Measurements from ENCODE around the gene TCERG1L.

DNA sequence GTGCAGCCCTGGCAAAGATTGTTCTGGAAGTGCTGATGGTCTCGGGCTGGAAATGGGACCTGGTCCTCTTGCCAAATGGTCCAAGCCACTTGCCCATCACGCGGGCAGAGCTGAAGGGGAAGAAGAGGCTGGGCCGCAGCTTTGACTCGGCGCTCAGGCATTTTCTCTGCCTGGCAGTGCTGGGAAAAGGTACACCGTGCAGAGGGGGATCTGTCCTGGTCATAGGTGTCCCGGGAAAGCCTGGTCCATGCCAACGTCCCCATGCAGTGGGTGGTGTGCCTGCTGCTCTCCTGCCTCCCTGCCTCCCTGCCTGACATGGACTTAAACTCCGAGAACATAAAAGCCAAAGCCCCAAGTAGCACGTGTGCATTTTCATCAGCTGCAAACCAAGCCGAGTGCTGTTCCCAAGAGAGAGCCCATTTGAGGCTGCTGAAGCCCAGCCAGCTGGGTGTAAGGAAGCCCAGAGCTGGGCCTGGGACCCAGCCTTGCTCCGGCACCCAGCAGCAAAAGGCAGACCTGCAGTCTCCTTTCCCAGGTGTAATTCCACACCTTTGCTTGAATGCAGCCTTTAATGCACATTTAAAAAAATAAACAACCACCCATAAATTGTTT, 72.7 kb downstream of the TCERG1L start:
- TF ChIP-seq POLR2AphosphoS5 (IDR thresholded peaks at IDR 0.05; ENCODE audit: low read depth, low read length) (no peak), POLR2A (IDR thresholded peaks at IDR 0.05; ENCODE audit: low read depth, low read length) (no peak)
